Measurements from ENCODE around the gene AK4.

The AK4 gene

GRCh38 chr1:65265296-65265650 is 117.3 kb downstream of the AK4 start:
- CTCF ChIA-PET: interaction anchor here (1.4 to 1.5 kb wide), 2 partner anchors 29 to 422 kb away, joined by 3 to 4 read pairs; no protein-coding TSS in a partner anchor

GRCh38 chr1:65265651-65266351 is 117.8 kb downstream of the AK4 start:
- POLR2A ChIA-PET: interaction anchor here (0.7 to 1.8 kb wide), 4 partner anchors 11 to 203 kb away, joined by 3 to 9 read pairs (median 5); partner anchors contain the start of genes DNAJC6, LEPR and LEPROT
- Histone ChIP-seq H3K27ac (ENCODE audit: extremely low read depth, low read depth, low read length) (peak overlapping the region; percentile 63; the same call in 1 of the 2 replicates), H3K9me3 (ENCODE audit: control insufficient read depth, insufficient read depth, low read depth, low read length) (no peaks in the 10 kb centered on the region), H3K4me3 (ENCODE audit: low read depth, low read length) (peak overlapping the region; percentile 36), H3K4me1 (ENCODE audit: control insufficient read depth, insufficient read depth, low read length) (peaks cover 5% of the 10 kb centered on the region; the same call in 1 of the 2 replicates), H3K36me3 (ENCODE audit: control insufficient read depth in 2 of 2, insufficient read depth in 1 of 2, low read length in 2 of 2) (no peaks in the 10 kb centered on the region)
- CTCF ChIA-PET: interaction anchor here (1.5 kb wide), 1 partner anchor 29 kb away, joined by 4 read pairs; no protein-coding TSS in a partner anchor
- TF ChIP-seq SCRT2 (tag by site-specific recombination; IDR thresholded peaks at IDR 0.05) (no peak; the same call in 1 of the 2 replicates), ZBTB11 (tag by site-specific recombination; conservative IDR thresholded peaks at IDR 0.05; ENCODE audit: low read depth) (peak; percentile 77), ZNF202 (tag by site-specific recombination; IDR thresholded peaks at IDR 0.05; ENCODE audit: borderline replicate concordance) (no peak), HOXA7 (CRISPR knock-in tag; IDR thresholded peaks at IDR 0.05; ENCODE audit: borderline replicate concordance) (no peak), PRDM1 (tag by site-specific recombination; IDR thresholded peaks at IDR 0.05) (no peak), ZIC2 (tag by site-specific recombination; IDR thresholded peaks at IDR 0.05) (peak; percentile 73), EGR2 (tag by site-specific recombination; IDR thresholded peaks at IDR 0.05; ENCODE audit: low read depth) (no peak)
- TF ChIP-seq, protein P1, sequence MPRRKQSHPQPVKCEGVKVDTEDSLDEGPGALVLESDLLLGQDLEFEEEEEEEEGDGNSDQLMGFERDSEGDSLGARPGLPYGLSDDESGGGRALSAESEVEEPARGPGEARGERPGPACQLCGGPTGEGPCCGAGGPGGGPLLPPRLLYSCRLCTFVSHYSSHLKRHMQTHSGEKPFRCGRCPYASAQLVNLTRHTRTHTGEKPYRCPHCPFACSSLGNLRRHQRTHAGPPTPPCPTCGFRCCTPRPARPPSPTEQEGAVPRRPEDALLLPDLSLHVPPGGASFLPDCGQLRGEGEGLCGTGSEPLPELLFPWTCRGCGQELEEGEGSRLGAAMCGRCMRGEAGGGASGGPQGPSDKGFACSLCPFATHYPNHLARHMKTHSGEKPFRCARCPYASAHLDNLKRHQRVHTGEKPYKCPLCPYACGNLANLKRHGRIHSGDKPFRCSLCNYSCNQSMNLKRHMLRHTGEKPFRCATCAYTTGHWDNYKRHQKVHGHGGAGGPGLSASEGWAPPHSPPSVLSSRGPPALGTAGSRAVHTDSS (tag by site-specific recombination; IDR thresholded peaks at IDR 0.05): no peak

More at GRCh38 chr1:65265296-65265650, 117.3 kb downstream of the AK4 start:
- Histone ChIP-seq H3K4me3 (ENCODE audit: low read depth, low read length) (peak overlapping the region; percentile 36), H3K9me3 (ENCODE audit: control insufficient read depth, insufficient read depth, low read depth, low read length) (no peaks in the 10 kb centered on the region), H3K36me3 (ENCODE audit: control insufficient read depth in 2 of 2, insufficient read depth in 1 of 2, low read length in 2 of 2) (no peaks in the 10 kb centered on the region), H3K27ac (ENCODE audit: extremely low read depth, low read depth, low read length) (peak overlapping the region; percentile 63; the same call in 1 of the 2 replicates), H3K4me1 (ENCODE audit: control insufficient read depth, insufficient read depth, low read length) (peaks cover 5% of the 10 kb centered on the region; the same call in 1 of the 2 replicates)
- TF ChIP-seq KLF7 (tag by site-specific recombination; IDR thresholded peaks at IDR 0.05; ENCODE audit: borderline replicate concordance): no peak
- no peak for TF ChIP-seq ZNF473 (tag by site-specific recombination; IDR thresholded peaks at IDR 0.05)
- TF ChIP-seq ZFHX2 (tag by site-specific recombination; conservative IDR thresholded peaks at IDR 0.05): peak; percentile 86
- TF ChIP-seq, protein P2, sequence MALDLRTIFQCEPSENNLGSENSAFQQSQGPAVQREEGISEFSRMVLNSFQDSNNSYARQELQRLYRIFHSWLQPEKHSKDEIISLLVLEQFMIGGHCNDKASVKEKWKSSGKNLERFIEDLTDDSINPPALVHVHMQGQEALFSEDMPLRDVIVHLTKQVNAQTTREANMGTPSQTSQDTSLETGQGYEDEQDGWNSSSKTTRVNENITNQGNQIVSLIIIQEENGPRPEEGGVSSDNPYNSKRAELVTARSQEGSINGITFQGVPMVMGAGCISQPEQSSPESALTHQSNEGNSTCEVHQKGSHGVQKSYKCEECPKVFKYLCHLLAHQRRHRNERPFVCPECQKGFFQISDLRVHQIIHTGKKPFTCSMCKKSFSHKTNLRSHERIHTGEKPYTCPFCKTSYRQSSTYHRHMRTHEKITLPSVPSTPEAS (tag by site-specific recombination; IDR thresholded peaks at IDR 0.05): no peak
- no peak for TF ChIP-seq ZNF660 (tag by site-specific recombination; IDR thresholded peaks at IDR 0.05)
- TF ChIP-seq ZNF146 (tag by site-specific recombination; IDR thresholded peaks at IDR 0.05): no peak
- TF ChIP-seq ZBTB6 (tag by site-specific recombination; IDR thresholded peaks at IDR 0.05): no peak
- no peak for TF ChIP-seq PRDM6 (tag by site-specific recombination; IDR thresholded peaks at IDR 0.05)
- no peak for TF ChIP-seq ZNF426 (tag by site-specific recombination; IDR thresholded peaks at IDR 0.05)
- TF ChIP-seq, protein P3, sequence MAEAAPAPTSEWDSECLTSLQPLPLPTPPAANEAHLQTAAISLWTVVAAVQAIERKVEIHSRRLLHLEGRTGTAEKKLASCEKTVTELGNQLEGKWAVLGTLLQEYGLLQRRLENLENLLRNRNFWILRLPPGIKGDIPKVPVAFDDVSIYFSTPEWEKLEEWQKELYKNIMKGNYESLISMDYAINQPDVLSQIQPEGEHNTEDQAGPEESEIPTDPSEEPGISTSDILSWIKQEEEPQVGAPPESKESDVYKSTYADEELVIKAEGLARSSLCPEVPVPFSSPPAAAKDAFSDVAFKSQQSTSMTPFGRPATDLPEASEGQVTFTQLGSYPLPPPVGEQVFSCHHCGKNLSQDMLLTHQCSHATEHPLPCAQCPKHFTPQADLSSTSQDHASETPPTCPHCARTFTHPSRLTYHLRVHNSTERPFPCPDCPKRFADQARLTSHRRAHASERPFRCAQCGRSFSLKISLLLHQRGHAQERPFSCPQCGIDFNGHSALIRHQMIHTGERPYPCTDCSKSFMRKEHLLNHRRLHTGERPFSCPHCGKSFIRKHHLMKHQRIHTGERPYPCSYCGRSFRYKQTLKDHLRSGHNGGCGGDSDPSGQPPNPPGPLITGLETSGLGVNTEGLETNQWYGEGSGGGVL (tag by site-specific recombination; IDR thresholded peaks at IDR 0.05): peak; percentile 92
- peak; percentile 90 for TF ChIP-seq EGR2 (tag by site-specific recombination; IDR thresholded peaks at IDR 0.05; ENCODE audit: low read depth)
- TF ChIP-seq ZNF707 (tag by site-specific recombination; IDR thresholded peaks at IDR 0.05): no peak
- TF ChIP-seq WT1 (tag by site-specific recombination; IDR thresholded peaks at IDR 0.05): 0 out of 2 replicates have a peak, but pooled peaks have one; percentile 25
- no peak for TF ChIP-seq ZNF140 (tag by site-specific recombination; IDR thresholded peaks at IDR 0.05)
- TF ChIP-seq GFI1B (tag by site-specific recombination; IDR thresholded peaks at IDR 0.05): no peak
- no peak for TF ChIP-seq MZF1 (tag by site-specific recombination; IDR thresholded peaks at IDR 0.05; ENCODE audit: borderline replicate concordance)
- TF ChIP-seq ZNF791 (tag by site-specific recombination; IDR thresholded peaks at IDR 0.05): no peak
- TF ChIP-seq ZNF626 (tag by site-specific recombination; IDR thresholded peaks at IDR 0.05): no peak
- no peak for TF ChIP-seq ZNF248 (tag by site-specific recombination; IDR thresholded peaks at IDR 0.05)
- POLR2A ChIA-PET: interaction anchor here (1.4 to 1.8 kb wide), 3 partner anchors 11 to 155 kb away, joined by 4 to 9 read pairs (median 6); partner anchors contain the start of genes DNAJC6, LEPR and LEPROT

All from HEK293 (cell line).